ENCODE results near the gene PCNT. TPM values are rescaled to one million over a fixed set of nuclear protein-coding genes. Genes with fewer than 3 reads are reported as not detected.
"Not testable (repeated sequence)": the region's sequence is repeated elsewhere in the genome, so short reads cannot be mapped to it uniquely, and the experiment has no call there.

Gene PCNT
- total and polyA plus RNA-seq, 4 experiments from 2014 or later, result 2.0 to 52.1 (median 36.1) TPM

DNA sequence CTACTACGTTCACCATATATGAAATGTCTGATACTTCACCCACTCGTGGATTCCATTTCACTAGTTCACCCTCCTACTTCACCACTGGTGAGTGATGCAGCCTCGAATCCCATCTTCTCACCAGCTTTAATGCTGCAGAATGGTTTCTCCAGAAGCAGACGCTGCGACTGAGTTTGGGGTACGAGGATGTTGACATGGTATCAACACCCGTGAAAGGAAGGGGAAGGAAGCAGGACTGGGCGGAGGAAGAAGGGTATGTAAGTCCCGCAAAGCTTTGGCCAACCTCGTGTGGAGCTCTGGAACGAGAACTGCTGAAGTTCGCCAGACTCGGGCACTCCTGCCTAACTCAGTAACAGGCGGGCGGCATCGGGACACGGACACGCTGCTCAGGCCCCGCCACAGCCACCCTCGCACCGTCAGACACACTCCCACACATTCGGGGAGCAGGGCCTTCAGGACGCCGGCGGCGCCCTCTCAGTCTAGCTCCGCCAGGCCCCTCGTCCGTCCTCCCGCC is 133.9 kb downstream of the PCNT start:
- intact Hi-C loops (cut with micrococcal nuclease), result loop anchor here (1.0 kb wide), 2 partner anchors 134 to 177 kb away; partner anchors contain the start of genes PCNT and PRMT2
- peak overlapping the region; percentile 86 to 93 (median 90) for H3K4me3 Mint-ChIP-seq

DNA sequence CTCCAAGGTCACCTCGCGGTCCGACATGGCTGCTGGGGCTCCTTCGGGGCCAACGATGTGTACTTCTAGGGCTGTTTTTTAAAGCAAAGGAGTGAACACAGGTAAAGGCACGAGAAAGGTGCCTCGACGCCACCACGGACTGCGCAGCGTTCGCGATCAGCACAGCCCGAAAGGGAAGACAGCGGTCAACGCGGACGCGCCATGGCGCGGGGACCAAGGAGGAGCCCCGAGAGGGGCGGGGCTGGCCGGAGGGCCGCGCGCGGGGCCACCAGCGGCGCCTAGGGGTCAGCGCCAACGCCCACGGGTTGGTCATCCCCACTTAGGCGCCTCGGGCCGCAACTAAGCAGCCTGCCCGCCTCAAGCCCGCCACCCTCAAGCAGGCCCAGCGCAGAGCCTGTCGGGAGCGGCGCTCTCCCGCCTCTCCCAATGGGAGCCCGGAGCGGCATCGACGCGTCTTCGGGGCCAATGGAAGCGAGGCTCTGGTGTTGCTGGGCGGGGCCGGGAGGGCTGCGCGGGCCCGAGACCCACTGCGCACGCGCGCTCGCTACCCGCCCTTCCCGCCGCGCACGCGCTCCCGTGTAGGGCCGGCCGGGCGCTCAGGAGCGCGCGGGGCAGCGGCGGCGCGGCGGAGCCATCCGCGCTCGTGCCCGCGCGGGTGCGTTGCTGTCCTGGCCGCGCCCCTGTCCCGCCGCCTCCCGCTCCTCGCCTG is 134.5 kb downstream of the PCNT start, which contains the start of gene DIP2A:
DIP2A (plus strand) TSS at position 577 of the 709 bp plus-strand sequence. CDS start 241 bp downstream, outside the sequence.
- Mint-ChIP-seq H3K4me1 (peaks cover 28 to 60% (median 44%) of the 10 kb centered on the region in 4 donors), H3K27ac (peak within 1 kb of the TSS; percentile 90 to 95 (median 94)), H3K27me3 (no peaks in the 10 kb centered on the region), H3K9me3 (no peaks in the 10 kb centered on the region), H3K4me3 (peak within 1 kb of the TSS; percentile 88 to 93 (median 92)), H3K36me3 (peaks cover 14 to 32% of the 10 kb centered on the region in 2 donors)
- DNase-seq, result peak; percentile 95 to 97 (median 96)
- Histone ChIP-seq H3K9me3 (ENCODE audit: control insufficient read depth in 1 of 2, low read length in 2 of 2) (no peaks in the 10 kb centered on the region), H3K27ac (ENCODE audit: low read depth, low read length) (peak within 1 kb of the TSS; percentile 74), H3K36me3 (ENCODE audit: insufficient read depth, low read length) (no peaks in the 10 kb centered on the region), H3K4me3 (ENCODE audit: low read length in 2 of 2) (peak within 1 kb of the TSS; percentile 89 to 100), H3K4me1 (ENCODE audit: insufficient read depth, low read length) (peaks cover 42% of the 10 kb centered on the region), H3K27me3 (ENCODE audit: insufficient read depth, low read length) (no peaks in the 10 kb centered on the region)
- CTCF ChIA-PET (ENCODE audit: partially characterized antibody), result interaction anchor here (2.3 kb wide), 1 partner anchor 93 kb away, joined by 7 read pairs; no protein-coding TSS in a partner anchor
- intact Hi-C loops (cut with micrococcal nuclease), result loop anchor here (1.0 kb wide), 2 partner anchors 134 to 177 kb away; partner anchors contain the start of genes PCNT and PRMT2
- POLR2A ChIA-PET (ENCODE audit: partially characterized antibody), result interaction anchor here (0.7 to 4.4 kb wide), 15 partner anchors 10 to 185 kb away, joined by 3 to 75 read pairs (median 5); partner anchors contain the start of genes PRMT2, S100B and YBEY

More for the DNA sequence above, 133.9 kb downstream of the PCNT start:
- H3K27me3 Mint-ChIP-seq, result no peaks in the 10 kb centered on the region
- Histone ChIP-seq H3K4me1 (ENCODE audit: insufficient read depth, low read length) (peaks cover 42% of the 10 kb centered on the region), H3K27ac (ENCODE audit: low read depth, low read length) (peak overlapping the region; percentile 74), H3K4me3 (ENCODE audit: low read length in 2 of 2) (peak overlapping the region; percentile 89 to 100), H3K36me3 (ENCODE audit: insufficient read depth, low read length) (no peaks in the 10 kb centered on the region), H3K9me3 (ENCODE audit: control insufficient read depth in 1 of 2, low read length in 2 of 2) (no peaks in the 10 kb centered on the region), H3K27me3 (ENCODE audit: insufficient read depth, low read length) (no peaks in the 10 kb centered on the region)
- peaks cover 12 to 26% of the 10 kb centered on the region in 2 donors for H3K36me3 Mint-ChIP-seq
- peak in 1 of 5 donors; percentile 43 for DNase-seq
- POLR2A ChIA-PET (ENCODE audit: partially characterized antibody), result interaction anchor here (1.3 to 4.4 kb wide), 7 partner anchors 14 to 183 kb away, joined by 3 to 75 read pairs (median 6); partner anchors contain the start of gene PRMT2
- H3K9me3 Mint-ChIP-seq, result no peaks in the 10 kb centered on the region
- H3K4me1 Mint-ChIP-seq, result peaks cover 27 to 58% (median 43%) of the 10 kb centered on the region in 4 donors
- peak overlapping the region; percentile 87 to 95 (median 94) for H3K27ac Mint-ChIP-seq
- CTCF ChIA-PET (ENCODE audit: partially characterized antibody), result interaction anchor here (2.3 kb wide), 1 partner anchor 94 kb away, joined by 7 read pairs; no protein-coding TSS in a partner anchor

DNA sequence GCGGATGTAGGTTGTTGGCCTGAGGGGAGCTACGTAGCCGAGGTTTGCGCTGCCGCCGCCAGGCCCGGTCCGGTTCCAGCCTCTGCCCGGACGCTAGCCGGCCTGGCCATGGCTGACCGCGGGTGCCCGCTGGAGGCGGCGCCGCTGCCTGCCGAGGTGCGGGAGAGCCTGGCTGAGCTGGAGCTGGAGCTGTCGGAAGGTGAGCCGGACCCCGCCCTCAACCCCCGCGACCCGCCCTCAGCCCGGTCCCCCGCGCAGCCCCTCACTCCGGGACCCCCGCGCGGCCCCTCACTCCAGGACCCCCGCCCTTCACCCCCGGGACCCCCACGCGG is 135.0 kb downstream of the PCNT start:
- Histone ChIP-seq H3K27me3 (ENCODE audit: insufficient read depth, low read length) (no peaks in the 10 kb centered on the region), H3K27ac (ENCODE audit: low read depth, low read length) (peak overlapping the region; percentile 72), H3K9me3 (ENCODE audit: control insufficient read depth in 1 of 2, low read length in 2 of 2) (no peaks in the 10 kb centered on the region), H3K36me3 (ENCODE audit: insufficient read depth, low read length) (no peaks in the 10 kb centered on the region), H3K4me1 (ENCODE audit: insufficient read depth, low read length) (peaks cover 42% of the 10 kb centered on the region), H3K4me3 (ENCODE audit: low read length in 2 of 2) (peak overlapping the region in 1 of 2 donors; percentile 66)
- no peak for DNase-seq
- peaks cover 27 to 60% (median 44%) of the 10 kb centered on the region in 4 donors for H3K4me1 Mint-ChIP-seq
- intact Hi-C loops (cut with micrococcal nuclease), result no loop called here
- ChIA-PET CTCF (ENCODE audit: partially characterized antibody) (no interaction called here), POLR2A (ENCODE audit: partially characterized antibody) (interaction anchor here (0.7 to 4.4 kb wide), 14 partner anchors 10 to 184 kb away, joined by 3 to 75 read pairs (median 5); partner anchors contain the start of genes PRMT2, S100B and YBEY)
- H3K9me3 Mint-ChIP-seq, result no peaks in the 10 kb centered on the region
- peak overlapping the region in 7 of 8 donors; percentile 70 to 91 (median 84) for H3K4me3 Mint-ChIP-seq
- no peaks in the 10 kb centered on the region for H3K27me3 Mint-ChIP-seq
- peak overlapping the region in 5 of 7 donors; percentile 64 to 91 (median 76) for H3K27ac Mint-ChIP-seq
- peaks cover 15 to 33% of the 10 kb centered on the region in 2 donors for H3K36me3 Mint-ChIP-seq

DNA sequence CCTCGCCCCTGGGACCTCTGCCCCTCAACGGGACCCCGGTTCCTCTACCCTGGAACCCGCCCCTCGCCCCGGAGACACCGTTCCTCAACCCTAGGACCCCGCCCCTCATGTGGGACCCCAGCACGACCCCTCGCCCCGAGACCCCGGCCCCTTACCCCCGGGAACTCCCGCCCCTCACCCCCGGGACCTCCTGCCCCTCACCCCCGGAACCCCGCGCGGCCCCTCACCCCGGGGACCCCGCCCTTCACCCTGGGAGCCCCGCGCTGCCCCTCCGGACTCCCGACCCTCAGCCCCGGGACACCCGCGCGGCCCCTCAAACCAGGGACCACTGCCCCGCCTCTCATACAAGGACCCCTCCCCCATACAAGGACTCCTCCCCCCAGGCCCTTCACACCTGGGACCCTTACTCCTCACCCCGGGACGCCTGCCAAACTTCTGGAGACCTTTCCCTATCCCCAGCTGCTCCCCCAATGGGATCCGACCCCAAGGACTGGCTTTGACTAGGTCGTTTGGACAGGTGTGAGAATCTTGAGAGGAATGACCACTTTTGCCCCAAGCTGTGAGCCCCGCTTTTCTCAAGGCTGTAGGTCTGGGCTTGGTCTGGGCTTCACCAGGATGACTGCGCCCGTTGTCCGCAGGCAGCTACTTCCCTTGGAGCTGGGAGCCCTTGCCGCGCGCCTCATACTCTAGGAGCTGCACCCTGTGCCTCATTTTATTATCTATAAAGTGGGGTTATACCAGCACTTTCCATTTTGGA is 135.6 kb downstream of the PCNT start:
- Histone ChIP-seq H3K4me3 (ENCODE audit: low read length in 2 of 2) (peak overlapping the region; percentile 44 to 66), H3K27ac (ENCODE audit: low read depth, low read length) (peak overlapping the region; percentile 72), H3K36me3 (ENCODE audit: insufficient read depth, low read length) (no peaks in the 10 kb centered on the region), H3K4me1 (ENCODE audit: insufficient read depth, low read length) (peaks cover 42% of the 10 kb centered on the region), H3K27me3 (ENCODE audit: insufficient read depth, low read length) (no peaks in the 10 kb centered on the region), H3K9me3 (ENCODE audit: control insufficient read depth in 1 of 2, low read length in 2 of 2) (no peaks in the 10 kb centered on the region)
- Mint-ChIP-seq H3K36me3 (peaks cover 15 to 36% of the 10 kb centered on the region in 2 donors), H3K4me1 (peaks cover 28 to 64% (median 45%) of the 10 kb centered on the region in 4 donors), H3K27me3 (no peaks in the 10 kb centered on the region), H3K27ac (peak overlapping the region; percentile 86 to 94 (median 91)), H3K4me3 (peak overlapping the region; percentile 86 to 93 (median 91)), H3K9me3 (no peaks in the 10 kb centered on the region)
- intact Hi-C loops (cut with micrococcal nuclease), result no loop called here
- ChIA-PET CTCF (ENCODE audit: partially characterized antibody) (interaction anchor here (1.1 kb wide), 1 partner anchor 12 kb away, joined by 3 read pairs; no protein-coding TSS in a partner anchor), POLR2A (ENCODE audit: partially characterized antibody) (interaction anchor here (0.7 to 4.4 kb wide), 17 partner anchors 9 to 184 kb away, joined by 3 to 75 read pairs (median 4); partner anchors contain the start of genes PRMT2, S100B and YBEY)
- DNase-seq, result peak in 3 of 5 donors; percentile 2 to 40 (median 16)

DNA sequence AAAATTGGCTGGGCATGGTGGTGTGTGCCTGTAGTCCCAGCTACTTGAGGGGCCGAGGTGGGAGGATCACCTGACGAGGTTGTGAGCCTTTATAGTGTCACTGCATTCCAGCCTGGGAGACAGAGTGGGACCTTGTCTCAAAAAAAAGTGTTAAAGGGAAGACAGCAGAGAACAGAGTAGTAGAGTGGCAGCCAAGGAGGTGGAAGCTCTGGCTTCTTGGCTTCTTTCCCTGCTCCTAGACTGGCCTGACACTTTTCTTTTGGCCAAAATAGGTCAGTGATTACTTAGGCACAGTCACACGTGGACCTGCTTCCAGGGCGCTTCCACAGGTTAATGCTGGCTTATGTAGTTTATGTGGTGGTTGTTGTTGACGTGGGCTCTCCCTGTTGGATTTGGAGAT is 138.0 kb downstream of the PCNT start:
- H3K27ac Mint-ChIP-seq, result peak overlapping the region; percentile 17 to 74 (median 67)
- DNase-seq, result no peak
- H3K36me3 Mint-ChIP-seq, result peaks cover 3 to 30% of the 10 kb centered on the region in 2 donors
- POLR2A ChIA-PET (ENCODE audit: partially characterized antibody), result interaction anchor here (1.0 kb wide), 1 partner anchor 159 kb away, joined by 3 read pairs; no protein-coding TSS in a partner anchor
- intact Hi-C loops (cut with micrococcal nuclease), result no loop called here
- Histone ChIP-seq H3K4me3 (ENCODE audit: low read length in 2 of 2) (no peak overlapping the region), H3K9me3 (ENCODE audit: control insufficient read depth in 1 of 2, low read length in 2 of 2) (no peaks in the 10 kb centered on the region), H3K4me1 (ENCODE audit: insufficient read depth, low read length) (peaks cover 32% of the 10 kb centered on the region), H3K27me3 (ENCODE audit: insufficient read depth, low read length) (no peaks in the 10 kb centered on the region), H3K36me3 (ENCODE audit: insufficient read depth, low read length) (no peaks in the 10 kb centered on the region), H3K27ac (ENCODE audit: low read depth, low read length) (no peak overlapping the region)
- no peaks in the 10 kb centered on the region for H3K9me3 Mint-ChIP-seq
- peaks cover 26 to 47% (median 38%) of the 10 kb centered on the region in 4 donors for H3K4me1 Mint-ChIP-seq
- CTCF ChIA-PET (ENCODE audit: partially characterized antibody), result interaction anchor here (0.7 kb wide), 1 partner anchor 208 kb away, joined by 3 read pairs; no protein-coding TSS in a partner anchor
- H3K27me3 Mint-ChIP-seq, result no peaks in the 10 kb centered on the region
- peak overlapping the region in 5 of 8 donors; percentile 7 to 61 (median 41) for H3K4me3 Mint-ChIP-seq

DNA sequence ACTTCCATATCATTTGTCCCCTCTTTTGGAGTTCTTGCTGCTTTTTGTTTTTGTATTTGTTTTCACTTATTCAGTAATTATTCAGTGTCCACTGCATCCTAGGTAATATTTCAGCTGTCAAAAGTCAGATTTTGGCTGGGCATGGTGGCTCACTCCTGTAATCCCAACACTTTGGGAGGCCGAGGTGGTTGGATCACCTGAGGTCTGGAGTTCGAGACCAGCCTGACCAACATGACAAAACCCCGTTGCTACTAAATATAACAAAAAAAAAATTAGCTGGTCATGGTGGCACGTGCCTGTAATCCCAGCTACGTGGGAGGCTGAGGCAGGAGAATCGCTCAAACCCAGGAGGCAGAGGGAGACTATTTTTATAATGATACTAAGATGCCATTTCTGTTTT is 141.2 kb downstream of the PCNT start:
- Mint-ChIP-seq H3K27ac (peak overlapping the region in 1 of 7 donors; percentile 59), H3K4me1 (peaks cover 27 to 48% (median 36%) of the 10 kb centered on the region in 4 donors), H3K36me3 (peaks cover 3 to 35% of the 10 kb centered on the region in 2 donors)
- H3K27me3 Mint-ChIP-seq; CTCF ChIA-PET (ENCODE audit: partially characterized antibody); H3K4me3 ChIP-seq (ENCODE audit: low read length in 2 of 2); H3K9me3 ChIP-seq (ENCODE audit: control insufficient read depth in 1 of 2, low read length in 2 of 2); intact Hi-C loops (cut with micrococcal nuclease); H3K27me3 ChIP-seq (ENCODE audit: insufficient read depth, low read length); H3K9me3 Mint-ChIP-seq; DNase-seq; H3K36me3 ChIP-seq (ENCODE audit: insufficient read depth, low read length); POLR2A ChIA-PET (ENCODE audit: partially characterized antibody); H3K4me3 Mint-ChIP-seq; H3K27ac ChIP-seq (ENCODE audit: low read depth, low read length): not testable (repeated sequence)
- peaks cover 15% of the 10 kb centered on the region for H3K4me1 ChIP-seq (ENCODE audit: insufficient read depth, low read length)
